Caco-2 (cell line): ENCODE data around the gene VMAC. TPM values are rescaled to one million over a fixed set of nuclear protein-coding genes. Genes with fewer than 3 reads are reported as not detected.
A peak's percentile ranks its signal among the peaks of the same experiment; 100 is the strongest.

Experiments
- BruUV-seq: library from RNA; stranded (reverse); fragments of 400-500 nt; replicated peaks from 2 replicates; lab custom pipeline; 2021; lab: Mats Ljungman, UMichigan
- CTCF ChIA-PET: fragments of 300-600 bp; sonication (Branson Sonifier 250); formaldehyde crosslinking; loops from one replicate; lab custom pipeline; 2022; ENCODE audit warnings: antibody characterized with exemption; lab: Charles Lee
- POLR2A ChIA-PET: fragments of 300-600 bp; sonication (Branson Sonifier 250); formaldehyde crosslinking; loops from one replicate; lab custom pipeline; 2022; ENCODE audit warnings: antibody characterized with exemption; lab: Charles Lee
- DNase-seq, 2 experiments: peaks; one replicate each; pipeline versions ENCODE4 v3.0.0 to v3.0.0-alpha.2; 2020 to 2022
- H3K27me3 ChIP-seq: replicated peaks from 2 replicates; pipeline ENCODE4 v1.6.0; 2011; ENCODE audit warnings: low read length; ENCODE audit not compliant: control insufficient read depth, insufficient read depth
- H3K36me3 ChIP-seq: 2 replicates; pipeline ENCODE4 v1.5.1; 2011; ENCODE audit warnings: low read length; ENCODE audit not compliant: control insufficient read depth, insufficient read depth
- H3K4me1 ChIP-seq: fragments of 250-450 bp; sonication (Bioruptor Pico); 2 replicates; pipeline ENCODE4 v1.5.1; 2020; ENCODE audit warnings: mild to moderate bottlenecking
- H3K4me3 ChIP-seq: 2 replicates; pipeline ENCODE4 v1.5.1; 2011; ENCODE audit warnings: low read depth, mild to moderate bottlenecking, control low read depth, low read length
- H3K9me3 ChIP-seq: fragments of 250-450 bp; sonication (Bioruptor Pico); 2 replicates; pipeline ENCODE4 v1.5.1; 2020; ENCODE audit warnings: mild to moderate bottlenecking, moderate library complexity
- H3K27ac Mint-ChIP-seq: one replicate; pipeline ENCODE4 v1.8.0; 2022; ENCODE audit warnings: mixed read lengths; ENCODE audit not compliant: unreplicated experiment
- H3K27me3 Mint-ChIP-seq: one replicate; pipeline ENCODE4 v1.8.0; 2022; ENCODE audit warnings: mixed read lengths; ENCODE audit not compliant: insufficient read depth, unreplicated experiment
- H3K36me3 Mint-ChIP-seq: one replicate; pipeline ENCODE4 v1.8.0; 2022; ENCODE audit warnings: mild to moderate bottlenecking, mixed read lengths; ENCODE audit not compliant: insufficient read depth, unreplicated experiment
- H3K4me1 Mint-ChIP-seq: one replicate; pipeline ENCODE4 v1.8.0; 2022; ENCODE audit warnings: low read depth, mixed read lengths; ENCODE audit not compliant: unreplicated experiment
- H3K4me3 Mint-ChIP-seq: one replicate; pipeline ENCODE4 v1.8.0; 2022; ENCODE audit warnings: mild to moderate bottlenecking, moderate library complexity, mixed read lengths; ENCODE audit not compliant: unreplicated experiment
- H3K9me3 Mint-ChIP-seq: one replicate; pipeline ENCODE4 v1.8.0; 2022; ENCODE audit warnings: mixed read lengths; ENCODE audit not compliant: unreplicated experiment
- CTCF ChIP-seq, 2 experiments: fragments of 200-600 bp in 1 of 2; IDR thresholded peaks; 1 replicate in 1 of 2; 2 replicates in 1 of 2; pipeline versions ENCODE4 v1.5.1 to v1.8.0; 2011 to 2022; ENCODE audit warnings: antibody characterized with exemption in 1 of 2, control low read depth in 1 of 2, inconsistent platforms in 1 of 2, low read depth in 1 of 2, low read length in 1 of 2, mild to moderate bottlenecking in 1 of 2, moderate library complexity in 1 of 2; ENCODE audit not compliant: insufficient read depth in 1 of 2, severe bottlenecking in 1 of 2, unreplicated experiment in 1 of 2
- intact Hi-C: fragments of 100-400 bp; cut with micrococcal nuclease; formaldehyde crosslinking; loops from one replicate; pipeline ENCODE4 v1.10.0; 2022; ENCODE audit not compliant: unreplicated experiment
- total RNA-seq: library from RNA; stranded (reverse); gene quantifications from 2 replicates; pipeline ENCODE4 v1.2.3, GENCODE V29; 2022

Gene VMAC
- total RNA-seq, 1 experiment from 2014 or later: 4.8 TPM

DNA sequence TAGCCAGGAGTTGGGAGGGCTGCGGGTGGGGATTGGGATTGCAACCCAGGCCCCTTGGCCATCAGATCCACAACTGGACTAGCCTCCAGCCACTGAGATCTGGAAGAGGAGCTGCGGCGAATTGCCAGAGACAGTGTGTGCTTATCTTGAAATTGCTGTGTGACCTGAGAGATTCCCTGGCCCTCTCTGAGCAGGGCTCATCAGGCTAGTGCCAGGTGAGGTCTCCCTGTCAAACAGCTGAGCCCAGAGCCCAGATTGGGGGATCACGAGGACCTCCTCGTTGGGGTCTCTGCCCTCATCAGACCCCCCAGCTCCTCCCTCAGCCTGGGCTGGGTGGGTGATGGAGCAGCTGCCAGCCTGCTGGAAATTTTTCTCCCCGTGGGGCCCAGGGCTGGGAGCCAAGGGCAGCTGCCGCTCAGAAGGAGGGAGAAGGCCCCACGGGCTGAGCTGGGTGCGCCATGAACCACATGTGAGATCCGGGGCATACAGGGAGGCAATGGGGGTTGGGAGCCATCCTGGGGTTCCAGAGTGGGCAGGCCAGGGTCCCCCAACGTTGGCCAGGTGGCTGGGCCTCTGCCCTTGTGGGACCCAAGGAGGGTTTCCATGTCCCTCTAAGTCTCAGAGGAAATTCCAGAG is 41.5 kb upstream of the VMAC start:
- Histone ChIP-seq H3K4me3 (no peak overlapping the region), H3K4me1 (peaks cover 6% of the 10 kb centered on the region; the same call in 1 of the 2 replicates), H3K36me3 (no peaks in the 10 kb centered on the region), H3K9me3 (no peaks in the 10 kb centered on the region), H3K27me3 (no peaks in the 10 kb centered on the region)
- intact Hi-C loops: no loop called here
- no peaks in the 10 kb centered on the region for H3K4me1 Mint-ChIP-seq
- no TSS peak for BruUV-seq
- H3K27ac Mint-ChIP-seq: no peak overlapping the region
- H3K9me3 Mint-ChIP-seq: no peaks in the 10 kb centered on the region
- DNase-seq: no peak
- H3K4me3 Mint-ChIP-seq: no peak overlapping the region
- H3K36me3 Mint-ChIP-seq: no peaks in the 10 kb centered on the region
- ChIA-PET POLR2A (no interaction called here), CTCF (no interaction called here)
- no peak for TF ChIP-seq CTCF (IDR thresholded peaks at IDR 0.05; ENCODE audit: insufficient read depth in 1 of 2, low read depth in 1 of 2, low read length in 1 of 2, severe bottlenecking in 1 of 2, unreplicated experiment in 1 of 2)
- H3K27me3 Mint-ChIP-seq: no peaks in the 10 kb centered on the region

DNA sequence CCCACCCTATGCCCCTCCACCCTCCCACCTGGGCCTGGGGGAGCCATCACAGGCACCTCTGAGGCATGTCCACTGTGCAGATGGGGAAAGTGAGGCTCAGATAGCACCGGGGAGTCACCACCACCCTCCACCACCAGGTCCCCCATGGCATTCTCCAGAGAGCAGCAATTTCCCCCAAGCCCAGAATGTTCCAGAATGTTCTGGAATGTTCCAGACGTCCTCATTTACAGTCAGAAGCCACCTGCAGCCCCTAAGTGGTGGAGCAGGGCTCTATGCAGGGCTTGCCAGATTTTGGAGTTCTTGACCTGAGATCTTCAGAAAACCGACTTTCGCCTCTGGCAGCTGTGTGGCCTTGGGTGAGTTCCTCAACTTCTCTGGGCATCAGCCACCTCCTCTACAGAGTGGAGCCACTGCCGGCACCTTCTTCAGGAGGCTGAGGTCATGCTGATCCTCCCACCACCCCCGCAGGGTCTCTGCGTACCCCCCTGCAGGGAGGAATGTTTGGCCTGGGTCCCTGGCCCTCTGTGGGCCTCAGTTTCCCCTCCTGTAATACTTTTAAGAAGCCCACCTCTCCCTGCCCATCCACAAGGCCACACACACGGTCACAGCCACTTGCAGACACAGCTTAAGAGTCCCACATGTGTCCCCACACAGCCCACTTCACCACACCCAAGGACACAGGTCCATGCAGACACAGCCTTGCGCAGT is 40.5 kb upstream of the VMAC start:
- H3K9me3 ChIP-seq: no peaks in the 10 kb centered on the region
- H3K4me1 Mint-ChIP-seq: no peaks in the 10 kb centered on the region
- no peak overlapping the region for H3K27ac Mint-ChIP-seq
- H3K4me1 ChIP-seq: peaks cover 6% of the 10 kb centered on the region; the same call in 1 of the 2 replicates
- no peak for DNase-seq
- ChIA-PET CTCF (interaction anchor here (0.6 kb wide), 1 partner anchor 13 kb away, joined by 3 read pairs; no protein-coding TSS in a partner anchor), POLR2A (no interaction called here)
- no peak for TF ChIP-seq CTCF (IDR thresholded peaks at IDR 0.05; ENCODE audit: insufficient read depth in 1 of 2, low read depth in 1 of 2, low read length in 1 of 2, severe bottlenecking in 1 of 2, unreplicated experiment in 1 of 2)
- no peak overlapping the region for H3K4me3 Mint-ChIP-seq
- intact Hi-C loops: no loop called here
- H3K27me3 ChIP-seq: no peaks in the 10 kb centered on the region
- no TSS peak for BruUV-seq
- H3K4me3 ChIP-seq: no peak overlapping the region
- no peaks in the 10 kb centered on the region for H3K27me3 Mint-ChIP-seq
- no peaks in the 10 kb centered on the region for H3K36me3 ChIP-seq
- no peaks in the 10 kb centered on the region for H3K9me3 Mint-ChIP-seq
- H3K36me3 Mint-ChIP-seq: no peaks in the 10 kb centered on the region

- ChIA-PET CTCF (no interaction called here), POLR2A (no interaction called here)
- intact Hi-C loops: no loop called here
- no peaks in the 10 kb centered on the region for H3K36me3 ChIP-seq
- no peaks in the 10 kb centered on the region for H3K36me3 Mint-ChIP-seq
- no peaks in the 10 kb centered on the region for H3K9me3 Mint-ChIP-seq
- H3K27ac Mint-ChIP-seq: no peak overlapping the region
- peak in 1 of 2 experiments; percentile 26 for TF ChIP-seq CTCF (IDR thresholded peaks at IDR 0.05; ENCODE audit: insufficient read depth in 1 of 2, low read depth in 1 of 2, low read length in 1 of 2, severe bottlenecking in 1 of 2, unreplicated experiment in 1 of 2)
- no peaks in the 10 kb centered on the region for H3K9me3 ChIP-seq
- no peaks in the 10 kb centered on the region for H3K27me3 ChIP-seq
- peaks cover 6% of the 10 kb centered on the region; the same call in 1 of the 2 replicates for H3K4me1 ChIP-seq
- no peaks in the 10 kb centered on the region for H3K4me1 Mint-ChIP-seq
- DNase-seq: no peak
- no peak overlapping the region for H3K4me3 ChIP-seq
- no TSS peak for BruUV-seq
- H3K27me3 Mint-ChIP-seq: no peaks in the 10 kb centered on the region
- H3K4me3 Mint-ChIP-seq: no peak overlapping the region
Measured at GRCh38 chr19:5864725-5865486, 39.8 kb upstream of the VMAC start.
